ENCODE data around the gene ITPK1.

Gene ITPK1

DNA sequence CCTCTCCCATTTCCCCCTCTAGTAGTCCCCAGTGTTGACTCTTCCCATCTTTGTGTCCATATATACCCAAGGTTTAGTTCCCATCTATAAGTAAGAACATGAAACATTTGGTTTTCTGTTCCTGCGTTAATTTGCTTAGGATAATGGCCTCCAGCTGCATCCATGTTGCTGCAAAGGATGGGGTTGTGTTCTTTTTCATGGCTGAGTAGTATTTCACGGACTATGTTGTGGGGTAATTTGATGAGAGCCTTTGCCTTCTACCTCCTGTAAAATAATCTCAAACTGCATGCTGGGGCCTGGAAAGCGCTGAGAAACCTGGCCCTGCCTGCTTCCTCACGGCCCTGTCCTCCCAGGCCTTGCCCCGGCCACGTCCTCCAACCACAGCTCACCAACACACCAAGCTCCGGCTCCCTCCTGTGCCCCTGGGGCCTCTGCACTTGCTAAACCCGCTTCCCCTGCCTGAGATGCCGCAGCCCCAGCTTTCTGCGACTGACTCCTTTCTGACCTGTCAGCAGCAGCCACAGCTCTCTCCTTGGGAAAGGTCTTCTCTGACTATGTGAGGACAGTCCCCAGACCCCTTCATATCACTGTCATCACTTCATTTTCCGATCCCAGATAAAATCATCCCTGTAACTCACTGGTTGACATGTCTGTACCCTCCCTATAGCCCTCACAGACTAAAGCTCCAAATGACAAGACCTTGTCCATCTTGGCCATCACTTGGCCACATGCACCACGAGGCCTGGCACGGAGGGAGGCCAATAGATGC, 19.8 kb downstream of the ITPK1 start:
- DNase-seq (no peak), ATAC-seq (ENCODE audit: insufficient read depth, low read depth) (no peak)
- Histone ChIP-seq H4K20me1 (ENCODE audit: insufficient read depth, low read length) (peaks cover 89% of the 10 kb centered on the region), H3K9ac (ENCODE audit: low read depth, low read length) (no peak overlapping the region), H3K4me2 (ENCODE audit: insufficient read depth, low read length) (no peak overlapping the region), H3K27me3 (ENCODE audit: insufficient read depth, low read length, poor library complexity) (no peaks in the 10 kb centered on the region), H3K79me2 (ENCODE audit: insufficient read depth, low read length) (peaks cover 91% of the 10 kb centered on the region), H3K4me1 (ENCODE audit: insufficient read depth, low read length) (no peaks in the 10 kb centered on the region), H3K36me3 (ENCODE audit: insufficient read depth, low read length) (no peaks in the 10 kb centered on the region), H3K4me3 (ENCODE audit: low read depth in 1 of 2, low read length in 2 of 2) (no peak overlapping the region), H2AFZ (ENCODE audit: low read depth, low read length) (no peak overlapping the region), H3K27ac (ENCODE audit: low read length) (no peak overlapping the region), H3K9me3 (ENCODE audit: insufficient read depth, low read length, severe bottlenecking) (no peaks in the 10 kb centered on the region)
- no peak for TF ChIP-seq EZH2 (IDR thresholded peaks at IDR 0.05; ENCODE audit: borderline replicate concordance, low read depth, low read length, severe bottlenecking)
- TF ChIP-seq, protein P1, sequence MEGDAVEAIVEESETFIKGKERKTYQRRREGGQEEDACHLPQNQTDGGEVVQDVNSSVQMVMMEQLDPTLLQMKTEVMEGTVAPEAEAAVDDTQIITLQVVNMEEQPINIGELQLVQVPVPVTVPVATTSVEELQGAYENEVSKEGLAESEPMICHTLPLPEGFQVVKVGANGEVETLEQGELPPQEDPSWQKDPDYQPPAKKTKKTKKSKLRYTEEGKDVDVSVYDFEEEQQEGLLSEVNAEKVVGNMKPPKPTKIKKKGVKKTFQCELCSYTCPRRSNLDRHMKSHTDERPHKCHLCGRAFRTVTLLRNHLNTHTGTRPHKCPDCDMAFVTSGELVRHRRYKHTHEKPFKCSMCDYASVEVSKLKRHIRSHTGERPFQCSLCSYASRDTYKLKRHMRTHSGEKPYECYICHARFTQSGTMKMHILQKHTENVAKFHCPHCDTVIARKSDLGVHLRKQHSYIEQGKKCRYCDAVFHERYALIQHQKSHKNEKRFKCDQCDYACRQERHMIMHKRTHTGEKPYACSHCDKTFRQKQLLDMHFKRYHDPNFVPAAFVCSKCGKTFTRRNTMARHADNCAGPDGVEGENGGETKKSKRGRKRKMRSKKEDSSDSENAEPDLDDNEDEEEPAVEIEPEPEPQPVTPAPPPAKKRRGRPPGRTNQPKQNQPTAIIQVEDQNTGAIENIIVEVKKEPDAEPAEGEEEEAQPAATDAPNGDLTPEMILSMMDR (IDR thresholded peaks at IDR 0.05; ENCODE audit: borderline replicate concordance, extremely low read depth, low read length, poor library complexity, severe bottlenecking) = no peak

DNA sequence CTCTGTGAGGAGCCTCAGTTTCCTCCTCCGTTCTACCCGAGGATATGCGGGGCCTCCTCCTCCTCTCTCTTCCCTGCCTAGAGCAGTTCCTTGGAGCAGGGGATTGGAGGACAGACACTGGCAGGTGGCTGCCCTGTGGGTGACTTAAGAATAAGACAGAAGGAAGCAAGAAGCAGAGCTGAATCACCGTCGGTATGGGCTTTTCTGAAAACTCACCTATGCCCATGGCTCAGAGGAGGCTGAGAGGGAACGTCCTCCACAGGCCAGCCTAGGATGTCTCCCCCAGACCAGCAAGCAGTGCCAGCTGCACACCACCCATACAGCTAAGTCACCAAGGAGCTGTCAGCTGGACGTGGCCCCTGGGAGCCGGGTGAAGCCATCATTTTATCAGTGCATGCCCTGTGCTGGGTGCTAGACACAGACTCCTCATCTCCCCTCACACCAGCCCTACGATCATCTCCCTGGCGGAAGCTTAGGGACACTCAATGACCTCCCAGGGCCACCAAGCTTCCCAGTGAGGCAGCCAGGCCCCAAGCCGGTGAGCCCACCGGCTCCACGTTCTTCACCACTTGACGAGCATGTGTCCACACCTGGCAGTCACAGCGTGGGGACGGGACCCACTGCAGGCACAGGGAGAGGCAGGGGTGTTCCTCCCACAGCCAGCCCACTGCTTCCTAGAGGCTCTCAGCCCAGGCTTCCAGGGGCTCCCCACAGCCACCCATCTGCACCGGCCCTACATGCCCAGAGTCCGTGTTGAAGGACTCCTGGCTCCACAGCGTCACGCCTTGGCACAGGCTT, 21.4 kb downstream of the ITPK1 start:
- Histone ChIP-seq H3K4me3 (ENCODE audit: low read depth in 1 of 2, low read length in 2 of 2) (no peak overlapping the region), H2AFZ (ENCODE audit: low read depth, low read length) (no peak overlapping the region), H3K79me2 (ENCODE audit: insufficient read depth, low read length) (peaks cover 85% of the 10 kb centered on the region), H3K27ac (ENCODE audit: low read length) (no peak overlapping the region), H4K20me1 (ENCODE audit: insufficient read depth, low read length) (peaks cover 90% of the 10 kb centered on the region), H3K4me2 (ENCODE audit: insufficient read depth, low read length) (no peak overlapping the region), H3K9me3 (ENCODE audit: insufficient read depth, low read length, severe bottlenecking) (no peaks in the 10 kb centered on the region), H3K4me1 (ENCODE audit: insufficient read depth, low read length) (no peaks in the 10 kb centered on the region), H3K36me3 (ENCODE audit: insufficient read depth, low read length) (no peaks in the 10 kb centered on the region), H3K9ac (ENCODE audit: low read depth, low read length) (no peak overlapping the region), H3K27me3 (ENCODE audit: insufficient read depth, low read length, poor library complexity) (no peaks in the 10 kb centered on the region)
- no peak for TF ChIP-seq EZH2 (IDR thresholded peaks at IDR 0.05; ENCODE audit: borderline replicate concordance, low read depth, low read length, severe bottlenecking)
- TF ChIP-seq, protein P1 (IDR thresholded peaks at IDR 0.05; ENCODE audit: borderline replicate concordance, extremely low read depth, low read length, poor library complexity, severe bottlenecking) = no peak
- no peak for ATAC-seq (ENCODE audit: insufficient read depth, low read depth)
- DNase-seq = no peak

DNA sequence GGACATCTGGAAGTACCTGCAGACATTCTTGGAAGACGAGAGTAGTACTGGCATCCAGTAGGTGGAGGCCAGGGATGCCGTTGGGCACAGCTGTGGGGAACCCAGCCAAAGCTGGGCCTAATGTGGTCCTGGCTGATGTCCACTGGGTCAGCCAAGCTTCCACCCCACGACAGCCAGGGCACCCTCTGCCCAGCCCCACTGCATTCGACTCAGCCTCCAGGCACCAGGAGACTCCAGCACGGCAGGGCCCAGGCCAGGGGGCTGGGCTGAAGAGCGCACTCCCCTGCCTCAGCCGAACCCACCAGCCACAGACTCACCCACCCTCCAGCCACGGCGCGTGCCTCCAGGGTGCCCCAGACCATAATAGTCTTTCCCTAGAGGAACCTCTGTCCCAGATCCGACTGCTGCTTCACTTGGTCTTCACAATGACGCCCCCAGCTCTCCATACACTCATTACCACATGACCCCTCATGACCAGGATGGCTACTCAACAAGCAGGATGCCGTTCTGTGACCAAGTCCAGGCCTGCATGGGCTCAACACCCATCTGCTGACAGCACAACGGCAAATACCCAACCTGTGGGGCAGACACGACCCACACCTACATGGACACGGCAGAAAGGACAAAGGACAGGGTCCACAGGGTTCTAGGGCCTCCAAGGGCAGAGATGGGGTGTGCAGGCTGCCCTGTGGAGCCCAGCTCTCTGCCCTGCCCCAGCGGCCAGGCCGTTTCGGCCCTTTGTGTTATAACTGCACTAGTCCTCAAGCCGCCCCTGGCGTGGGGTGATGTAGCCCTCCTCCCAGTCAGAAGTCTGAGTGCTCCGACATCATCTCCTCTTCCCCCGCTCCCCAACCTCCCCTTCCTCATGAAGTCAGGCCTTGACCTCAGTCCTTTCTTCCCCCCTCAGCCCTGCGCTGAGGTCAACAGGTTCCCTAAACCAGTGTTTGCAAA, 22.8 kb downstream of the ITPK1 start:
- DNase-seq = no peak
- ATAC-seq (ENCODE audit: insufficient read depth, low read depth) = no peak
- Histone ChIP-seq H3K79me2 (ENCODE audit: insufficient read depth, low read length) (peaks cover 85% of the 10 kb centered on the region), H2AFZ (ENCODE audit: low read depth, low read length) (no peak overlapping the region), H3K4me3 (ENCODE audit: low read depth in 1 of 2, low read length in 2 of 2) (no peak overlapping the region), H3K9me3 (ENCODE audit: insufficient read depth, low read length, severe bottlenecking) (no peaks in the 10 kb centered on the region), H3K9ac (ENCODE audit: low read depth, low read length) (no peak overlapping the region), H3K27ac (ENCODE audit: low read length) (no peak overlapping the region), H4K20me1 (ENCODE audit: insufficient read depth, low read length) (peaks cover 95% of the 10 kb centered on the region), H3K36me3 (ENCODE audit: insufficient read depth, low read length) (no peaks in the 10 kb centered on the region), H3K4me1 (ENCODE audit: insufficient read depth, low read length) (no peaks in the 10 kb centered on the region), H3K27me3 (ENCODE audit: insufficient read depth, low read length, poor library complexity) (no peaks in the 10 kb centered on the region), H3K4me2 (ENCODE audit: insufficient read depth, low read length) (no peak overlapping the region)
- no peak for TF ChIP-seq EZH2 (IDR thresholded peaks at IDR 0.05; ENCODE audit: borderline replicate concordance, low read depth, low read length, severe bottlenecking)
- TF ChIP-seq, protein P1 (IDR thresholded peaks at IDR 0.05; ENCODE audit: borderline replicate concordance, extremely low read depth, low read length, poor library complexity, severe bottlenecking) = no peak

All from DND-41 (cell line).